ENCODE data around the gene ERC2.

ERC2 gene

GRCh38 chr3:55601366-55602080 is 866.7 kb downstream of the ERC2 start:
- peak in 1 of 3 donors; percentile 33 for DNase-seq

- DNase-seq, result no peak
Observed at GRCh38 chr3:55598224-55598623, 870.0 kb downstream of the ERC2 start.

GRCh38 chr3:55597641-55598040 is 870.6 kb downstream of the ERC2 start:
- DNase-seq, result no peak

GRCh38 chr3:55596212-55596611 is 872.1 kb downstream of the ERC2 start:
- DNase-seq, result no peak

GRCh38 chr3:55595420-55595819 is 872.8 kb downstream of the ERC2 start:
- no peak for DNase-seq

GRCh38 chr3:55592572-55592971 is 875.7 kb downstream of the ERC2 start:
- DNase-seq, result no peak

GRCh38 chr3:55591888-55592287 is 876.4 kb downstream of the ERC2 start:
- peak; percentile 83 to 93 (median 93) for DNase-seq

- no peak for DNase-seq
Observed at GRCh38 chr3:55588146-55588765, 880.0 kb downstream of the ERC2 start.

GRCh38 chr3:55585856-55586255 is 882.4 kb downstream of the ERC2 start:
- no peak for DNase-seq

- DNase-seq, result no peak
Observed at GRCh38 chr3:55584716-55585368, 883.4 kb downstream of the ERC2 start.

GRCh38 chr3:55584030-55584429 is 884.2 kb downstream of the ERC2 start:
- DNase-seq, result no peak

- no peak for DNase-seq
Observed at GRCh38 chr3:55583475-55583874, 884.8 kb downstream of the ERC2 start.

GRCh38 chr3:55579496-55579895 is 888.8 kb downstream of the ERC2 start:
- DNase-seq, result no peak

- no peak for DNase-seq
Observed at GRCh38 chr3:55576621-55577388, 891.5 kb downstream of the ERC2 start.

- no peak for DNase-seq
Observed at GRCh38 chr3:55574671-55575070, 893.6 kb downstream of the ERC2 start.

- no peak for DNase-seq
Observed at GRCh38 chr3:55572816-55573215, 895.5 kb downstream of the ERC2 start.

- no peak for DNase-seq
Observed at GRCh38 chr3:55571913-55572312, 896.4 kb downstream of the ERC2 start.

GRCh38 chr3:55571216-55571813 is 897.0 kb downstream of the ERC2 start:
- DNase-seq, result no peak

- DNase-seq, result no peak
Observed at GRCh38 chr3:55570271-55570711, 898.0 kb downstream of the ERC2 start.

- DNase-seq, result no peak
Observed at GRCh38 chr3:55569033-55569599, 899.2 kb downstream of the ERC2 start.

- DNase-seq, result peak; percentile 21 to 33 (median 32)
Observed at GRCh38 chr3:55567615-55568014, 900.7 kb downstream of the ERC2 start.

- DNase-seq, result no peak
Observed at GRCh38 chr3:55567121-55567520, 901.1 kb downstream of the ERC2 start.

- no peak for DNase-seq
Observed at GRCh38 chr3:55565521-55565920, 902.7 kb downstream of the ERC2 start.
